ENCODE data around the gene HDAC11. TPM values are rescaled to one million over a fixed set of nuclear protein-coding genes. Genes with fewer than 3 reads are reported as not detected.
A peak's percentile ranks its signal among the peaks of the same experiment; 100 is the strongest.
"Not testable (repeated sequence)": the region's sequence is repeated elsewhere in the genome, so short reads cannot be mapped to it uniquely, and the experiment has no call there.

Gene HDAC11
- polyA plus RNA-seq, 3 donors, result 9.8 to 36.3 (median 12.6) TPM

DNA sequence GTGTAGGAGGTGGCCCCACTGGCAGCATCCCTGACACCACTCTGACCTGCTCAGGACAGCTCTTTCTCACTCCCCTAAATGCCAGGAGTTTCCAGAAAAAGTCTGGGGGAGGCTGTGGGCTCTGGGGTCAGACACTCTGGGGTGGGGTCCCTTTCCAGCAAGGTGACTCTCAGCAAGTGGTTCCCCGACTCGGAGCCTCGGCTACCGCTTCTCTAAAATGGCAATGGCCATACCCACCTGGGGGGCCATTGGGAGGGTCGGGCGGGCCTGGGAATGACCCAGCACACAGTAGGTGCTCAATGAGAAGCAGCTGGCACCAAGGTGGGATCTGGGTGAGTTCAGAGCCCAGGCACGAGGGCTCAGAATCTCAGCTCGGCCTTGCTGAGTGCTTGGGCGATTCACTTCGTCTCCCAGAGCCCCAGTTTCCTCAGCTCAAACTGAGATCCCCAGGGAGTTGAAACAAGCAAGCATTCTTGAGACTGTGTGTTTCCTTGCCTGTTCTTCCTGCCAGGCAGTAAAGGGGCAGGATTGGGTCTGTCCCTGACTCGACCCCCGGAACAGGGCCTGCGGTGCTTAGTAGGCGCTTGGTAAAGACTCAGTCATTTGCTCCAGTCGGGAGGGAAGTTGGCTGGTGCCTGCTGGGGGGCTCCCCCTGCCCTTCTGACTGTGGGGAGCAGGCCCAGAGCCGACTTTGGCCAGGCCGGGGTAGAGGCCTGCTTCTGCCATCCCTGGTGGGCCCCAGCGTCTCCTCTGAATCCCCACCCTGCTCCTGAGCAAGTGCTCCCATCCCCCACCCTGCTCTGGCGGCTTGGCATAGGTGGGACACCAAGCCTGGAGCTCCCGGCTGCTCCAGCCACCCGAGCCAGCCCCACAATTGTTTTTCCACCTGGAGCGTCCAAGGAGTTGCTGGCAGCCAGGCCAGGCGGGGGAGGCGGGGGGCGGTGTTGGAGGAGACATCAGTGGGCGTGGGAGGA, 36.0 kb downstream of the HDAC11 start:
- 63 to 83% (median 69%) methylated on average over 23 to 26 of the region's 26 CpGs for WGBS, 3 donors
- no peak overlapping the region for H3K27ac ChIP-seq (ENCODE audit: low read depth, low read length)

DNA sequence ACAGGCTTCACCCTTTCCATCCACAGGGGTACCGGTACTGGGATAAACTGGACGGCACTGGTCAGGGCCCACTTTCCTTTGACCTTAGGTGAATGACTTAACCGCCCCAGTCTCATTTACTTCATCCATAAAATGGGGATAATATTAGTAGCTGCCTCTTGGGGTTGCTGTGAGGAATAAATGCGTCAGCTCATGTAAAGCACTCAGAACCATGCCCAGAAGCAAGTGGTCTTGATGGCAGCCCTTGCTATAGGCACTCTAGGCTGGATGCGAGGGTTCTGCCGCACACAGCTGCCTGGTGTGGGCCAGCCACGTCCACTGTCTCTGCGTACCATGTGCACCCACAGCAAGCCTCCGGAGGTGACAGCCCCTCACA, 36.6 kb downstream of the HDAC11 start:
- 83 to 89% (median 85%) methylated on average over 9 of the region's 9 CpGs for WGBS, 3 donors
- H3K27ac ChIP-seq (ENCODE audit: low read depth, low read length), result no peak overlapping the region

DNA sequence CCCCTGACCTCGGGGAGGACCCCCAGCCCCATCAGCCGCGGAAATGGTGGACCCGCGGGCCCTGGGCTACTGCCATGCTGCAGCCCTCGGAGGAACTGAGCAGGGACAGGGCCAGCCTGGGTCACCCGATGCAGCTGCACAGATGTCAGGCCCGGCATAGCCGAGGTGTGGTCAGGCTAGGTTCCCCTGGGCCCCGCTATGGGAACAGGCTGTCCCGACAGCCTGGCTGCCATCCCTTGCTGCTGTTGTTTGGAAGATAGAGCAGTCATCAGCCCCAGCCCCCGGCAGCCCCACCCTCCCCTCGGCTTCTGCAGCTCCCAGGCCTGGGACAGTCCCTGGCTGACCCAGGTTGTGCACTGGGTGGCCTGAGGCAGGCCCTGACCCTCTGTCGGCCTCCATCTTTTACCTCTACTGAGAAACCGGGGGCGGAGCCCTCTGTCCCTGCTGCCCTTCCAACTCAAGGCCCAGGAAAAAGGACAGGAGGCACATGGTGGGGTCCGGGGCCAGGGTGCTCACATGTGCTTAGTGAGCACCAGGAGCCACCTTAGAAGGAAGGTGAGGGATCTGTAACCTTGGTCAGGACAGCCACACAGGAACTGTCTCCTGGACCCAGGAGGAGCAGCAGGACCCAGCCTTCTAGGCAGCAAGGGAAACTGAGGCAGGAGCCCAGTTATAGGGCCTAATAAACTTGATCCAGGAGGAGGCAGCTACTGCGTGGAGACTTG, 37.3 kb downstream of the HDAC11 start:
- 66 to 76% (median 69%) methylated on average over 15 to 18 of the region's 18 CpGs for whole genome bisulfite sequencing, 3 donors
- H3K27ac ChIP-seq (ENCODE audit: low read depth, low read length), result no peak overlapping the region

DNA sequence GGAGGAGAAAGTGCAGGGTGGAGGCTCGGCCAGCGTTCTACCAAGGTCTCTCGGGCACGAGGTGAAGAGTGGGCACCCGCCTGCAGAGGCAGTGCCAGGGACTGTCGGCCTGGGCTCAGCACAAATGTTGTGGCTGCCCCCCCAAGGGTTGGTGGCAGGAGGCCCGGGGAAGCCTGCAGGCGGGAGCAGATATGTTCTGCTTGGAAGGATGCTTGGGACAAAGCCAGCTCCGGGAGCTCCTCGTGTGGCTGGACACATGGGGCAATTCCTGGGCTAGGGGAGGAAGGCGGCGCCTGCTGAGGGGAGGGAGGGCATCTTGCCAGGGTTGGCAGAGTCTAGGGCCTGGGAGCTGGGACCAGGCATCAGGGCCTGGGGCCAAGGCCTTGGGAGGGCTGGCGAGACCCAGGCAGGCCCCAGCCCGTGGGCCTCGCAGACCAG, 38.4 kb downstream of the HDAC11 start:
- WGBS, 3 donors, result 66 to 80% (median 70%) methylated on average over 15 of the region's 15 CpGs
- no peak overlapping the region for H3K27ac ChIP-seq (ENCODE audit: low read depth, low read length)

DNA sequence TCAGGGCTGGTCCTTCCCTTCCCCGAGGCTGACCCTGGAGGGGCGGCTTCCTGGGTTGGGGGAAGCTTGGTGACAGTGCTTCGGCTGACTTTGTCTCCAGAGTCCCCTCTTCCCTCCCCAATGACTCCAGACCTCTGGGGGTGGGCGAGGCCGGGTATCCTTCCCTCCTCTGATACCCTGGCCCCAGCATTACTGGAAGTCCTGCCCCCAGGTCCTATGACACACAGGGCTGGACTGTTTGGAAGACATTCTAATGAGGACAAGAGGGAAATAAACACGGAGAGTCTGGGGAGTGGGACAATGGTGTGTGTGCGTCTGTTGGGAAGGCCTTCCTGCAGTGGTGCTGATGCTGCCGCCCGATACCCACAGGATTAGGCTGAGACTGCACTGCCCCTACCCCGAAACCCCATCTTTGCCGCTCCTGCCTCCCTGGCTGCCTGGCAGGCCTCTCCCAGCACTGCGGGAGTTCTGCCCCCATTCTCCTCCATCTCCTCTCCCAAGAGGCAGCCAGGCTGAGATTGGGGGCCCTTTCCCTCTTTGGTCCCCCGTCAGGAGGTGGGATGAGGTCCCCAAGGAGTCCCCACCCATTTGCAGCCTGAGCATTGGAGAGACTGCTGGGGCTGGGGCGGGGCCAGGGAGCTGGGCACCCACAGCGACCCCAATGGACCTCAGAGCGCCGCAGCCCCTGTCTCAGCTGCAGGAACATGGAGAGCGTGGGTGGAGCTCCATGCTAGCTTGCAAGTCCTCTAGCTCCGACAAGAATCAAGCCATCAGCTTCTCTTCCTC, 39.1 kb downstream of the HDAC11 start:
- no peak overlapping the region for H3K27ac ChIP-seq (ENCODE audit: low read depth, low read length)
- 78 to 83% (median 81%) methylated on average over 19 of the region's 19 CpGs for WGBS, 3 donors

DNA sequence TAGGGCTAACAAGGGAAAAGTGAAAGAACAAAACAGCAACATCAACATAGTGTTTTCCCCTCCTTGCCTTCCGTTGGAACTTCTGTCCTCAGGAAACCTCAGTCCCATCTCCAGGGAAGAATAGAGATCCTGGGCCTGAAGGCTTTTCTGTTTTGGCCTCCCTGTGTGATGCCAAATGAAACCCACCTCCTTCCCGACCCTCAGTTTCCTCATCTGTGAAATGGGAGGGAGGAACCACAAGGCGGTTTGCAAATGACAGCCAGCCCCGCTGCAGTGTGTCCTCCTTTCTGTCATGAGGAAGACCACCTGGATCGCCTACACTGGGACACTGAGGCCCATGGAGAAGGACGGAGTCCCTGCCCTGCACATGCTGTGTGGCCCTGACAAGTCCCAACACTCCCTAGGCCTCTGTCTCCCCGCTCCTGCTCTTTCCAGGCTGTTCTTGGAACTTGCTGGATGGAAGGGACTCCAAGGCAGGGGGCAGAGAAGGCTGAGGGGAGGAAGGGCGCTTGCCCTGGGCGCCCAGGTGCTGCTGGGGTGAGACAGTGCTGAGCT, 40.3 kb downstream of the HDAC11 start:
- no peak overlapping the region for H3K27ac ChIP-seq (ENCODE audit: low read depth, low read length)
- WGBS, 3 donors, result 89 to 92% (median 92%) methylated on average over 9 of the region's 9 CpGs

DNA sequence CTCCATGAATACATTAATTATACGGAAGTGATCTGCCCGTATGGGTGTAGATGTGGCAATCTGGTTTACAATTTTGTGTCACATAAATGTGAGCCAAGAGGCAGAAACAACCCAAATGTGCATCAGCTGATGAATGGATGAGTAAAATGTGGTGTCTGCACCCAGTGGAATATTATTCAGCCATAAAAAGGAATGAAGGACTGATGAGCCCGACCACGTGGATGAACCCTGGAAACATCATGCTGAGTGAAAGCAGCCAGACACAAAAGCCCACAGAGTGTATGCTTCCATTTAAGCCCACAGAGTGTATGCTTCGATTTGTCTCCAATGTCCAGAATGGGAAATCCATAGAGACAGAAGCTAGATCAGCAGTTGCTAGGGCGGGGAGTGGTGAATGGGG, 41.2 kb downstream of the HDAC11 start:
- no peak overlapping the region for H3K27ac ChIP-seq (ENCODE audit: low read depth, low read length)
- WGBS, 3 donors, result 62 to 79% (median 63%) methylated on average over 6 of the region's 6 CpGs

DNA sequence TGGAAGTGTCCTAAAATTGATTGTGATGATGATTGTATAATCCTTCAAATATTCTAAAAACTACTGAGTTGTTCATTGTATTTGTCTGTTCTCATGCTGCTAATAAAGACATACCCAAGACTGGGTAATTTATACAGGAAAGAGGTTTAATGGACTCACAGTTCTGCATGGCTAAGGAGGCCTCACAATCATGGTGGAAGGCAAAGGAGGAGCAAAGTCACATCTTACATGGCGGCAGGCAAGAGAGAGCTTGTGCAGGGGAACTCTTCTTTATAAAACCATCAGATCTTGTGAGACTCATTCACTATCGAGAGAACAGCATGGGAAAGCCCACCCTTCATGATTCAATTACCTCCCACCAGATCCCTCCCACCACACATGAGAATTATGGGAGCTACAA, 41.6 kb downstream of the HDAC11 start:
- not testable (repeated sequence) for H3K27ac ChIP-seq (ENCODE audit: low read depth, low read length)
- 94 to 98% (median 95%) methylated on average over 2 of the region's 2 CpGs for WGBS, 3 donors

DNA sequence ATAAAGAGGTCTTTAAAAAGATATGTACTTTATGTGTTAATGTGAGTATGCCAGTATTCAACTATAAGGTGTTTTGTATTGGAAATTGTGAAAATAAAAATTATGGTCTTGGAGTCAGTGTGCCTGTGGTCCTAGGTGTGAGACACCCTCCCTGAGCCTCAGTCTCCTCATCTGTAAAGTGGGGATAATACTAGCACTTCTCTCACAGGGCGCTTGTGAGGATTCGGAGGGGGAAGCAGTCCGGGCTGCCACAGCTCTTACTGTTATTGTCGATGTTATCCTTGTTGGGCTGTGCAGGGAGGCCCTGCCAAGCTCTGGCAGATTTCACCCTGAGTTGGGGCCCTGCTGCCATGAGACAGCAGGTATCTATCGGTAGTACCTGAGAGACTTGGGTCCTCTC, 42.1 kb downstream of the HDAC11 start:
- H3K27ac ChIP-seq (ENCODE audit: low read depth, low read length), result no peak overlapping the region
- 94 to 96% (median 95%) methylated on average over 5 of the region's 5 CpGs for WGBS, 3 donors

DNA sequence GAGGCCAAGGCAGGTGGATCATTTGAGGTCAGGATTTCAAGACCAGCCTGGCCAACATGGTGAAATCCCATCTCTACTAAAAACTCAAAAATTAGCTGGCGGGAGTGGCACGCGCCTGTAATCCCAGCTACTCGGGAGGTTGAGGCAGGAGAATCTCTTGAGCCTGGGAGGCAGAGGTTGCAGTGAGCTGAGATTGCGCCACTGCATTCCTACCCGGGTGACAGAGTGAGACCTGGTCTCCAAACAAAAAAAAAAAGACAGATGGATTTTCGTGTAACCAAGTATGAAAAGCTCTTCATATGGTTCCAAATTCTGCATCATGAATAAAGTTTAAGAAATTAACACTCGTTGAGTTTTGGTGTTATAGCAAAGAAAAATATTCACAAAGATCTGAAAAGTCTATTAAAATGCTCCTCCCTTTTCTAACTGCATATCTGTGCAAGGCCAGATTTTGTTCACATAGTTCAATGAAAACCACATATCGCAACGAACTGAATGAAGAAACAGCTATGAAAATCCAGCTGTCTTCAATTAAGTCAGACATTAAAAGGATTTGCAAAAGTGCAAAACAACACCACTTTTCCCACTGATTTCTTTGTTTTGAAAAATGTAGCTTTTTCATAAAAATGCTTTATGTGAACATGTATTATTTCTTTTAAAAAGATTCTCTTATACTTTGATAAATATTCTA, 45.0 kb downstream of the HDAC11 start:
- no peak overlapping the region for H3K27ac ChIP-seq (ENCODE audit: low read depth, low read length)
- 71 to 80% (median 75%) methylated on average over 10 of the region's 10 CpGs for WGBS, 3 donors

DNA sequence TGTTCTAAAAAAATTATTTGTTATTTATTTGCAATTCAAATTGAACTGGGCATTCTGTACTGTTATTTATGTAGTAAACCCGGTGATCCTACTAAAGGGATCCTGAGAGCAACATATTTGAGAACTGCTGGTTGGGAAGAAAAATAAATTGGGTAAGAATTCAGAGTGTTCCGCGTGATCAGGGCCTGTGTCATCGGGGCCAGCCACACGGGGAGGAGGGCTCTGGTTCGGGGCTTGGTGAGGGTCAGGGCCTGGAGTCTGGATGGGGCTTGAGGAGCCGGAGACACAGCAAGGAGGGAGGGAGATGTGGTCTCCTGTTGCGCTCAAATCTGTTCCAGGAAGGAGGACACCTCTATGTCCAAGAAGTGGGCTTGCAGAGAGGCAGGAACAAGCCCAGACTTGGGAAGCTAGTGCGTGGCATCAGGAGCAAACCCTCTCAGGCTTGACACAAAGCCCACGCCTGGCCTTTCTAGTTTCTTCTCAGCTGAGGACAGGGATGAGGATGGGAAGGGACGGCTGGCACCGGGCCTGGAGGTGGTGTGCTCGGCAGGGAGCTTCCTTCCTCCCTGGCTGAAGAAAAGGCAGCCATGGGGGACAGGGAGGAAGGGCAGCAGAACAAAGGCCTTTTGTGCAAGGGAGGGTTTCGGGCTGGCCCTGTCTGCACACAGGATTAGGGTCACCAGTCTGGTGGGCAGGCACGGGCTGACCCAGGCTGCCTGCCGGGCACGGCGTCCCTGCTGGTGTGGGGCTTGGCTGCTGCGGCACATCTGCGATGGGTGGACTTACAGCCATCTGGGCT, 45.9 kb downstream of the HDAC11 start:
- WGBS, 3 donors, result 64 to 75% (median 67%) methylated on average over 19 to 20 of the region's 20 CpGs
- peak overlapping the region; percentile 62 for H3K27ac ChIP-seq (ENCODE audit: low read depth, low read length)

DNA sequence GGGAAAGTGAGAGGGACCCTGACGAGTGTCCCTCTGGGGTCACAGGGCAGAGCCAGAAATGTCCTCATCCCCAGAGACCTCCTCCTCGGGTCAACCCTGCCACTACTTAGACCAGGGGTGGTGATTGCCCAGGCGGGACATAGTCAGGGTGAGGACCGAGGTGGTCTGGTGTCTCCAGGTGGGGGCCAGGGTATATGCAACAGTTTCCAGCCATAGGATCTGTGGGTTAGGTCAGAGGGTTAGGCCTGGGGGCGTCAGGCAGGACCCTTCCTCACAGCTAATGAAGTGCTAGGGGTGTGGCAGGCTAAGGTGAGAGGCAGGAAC, 46.5 kb downstream of the HDAC11 start:
- WGBS, 3 donors, result 75 to 83% (median 78%) methylated on average over 5 of the region's 5 CpGs

DNA sequence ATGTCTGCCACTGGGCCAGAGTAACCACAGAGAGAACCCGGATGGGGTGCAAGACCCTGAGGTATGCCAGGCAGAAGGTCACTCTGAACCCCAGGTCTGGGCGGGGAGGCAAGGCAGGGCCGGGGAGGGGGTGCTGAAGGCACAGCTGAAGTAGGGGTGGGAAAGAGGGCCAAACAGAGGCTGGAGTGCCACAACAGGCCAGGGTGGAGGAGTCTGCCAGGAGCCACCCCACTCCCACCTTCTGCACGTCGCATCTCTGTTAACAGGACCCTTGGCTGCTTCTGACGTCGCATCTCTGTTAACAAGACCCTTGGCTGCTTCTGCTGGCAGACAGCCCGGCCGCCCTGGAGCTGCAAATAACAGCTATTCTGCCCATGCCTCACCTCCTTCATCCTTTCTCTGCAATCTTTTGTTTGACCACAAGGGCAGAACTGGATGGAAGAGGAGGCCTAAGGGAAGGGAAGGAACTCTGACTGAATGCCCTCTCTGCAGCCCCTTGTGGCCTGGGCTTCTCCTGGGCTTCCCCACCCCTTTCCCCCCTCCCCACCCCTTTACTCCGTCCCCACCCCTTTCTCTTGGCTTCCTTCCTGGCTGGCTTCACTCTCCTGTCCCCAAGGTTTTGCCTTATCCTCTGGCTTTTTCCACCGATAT, 48.2 kb downstream of the HDAC11 start:
- H3K27ac ChIP-seq (ENCODE audit: low read depth, low read length), result no peak overlapping the region
- whole genome bisulfite sequencing, 3 donors, result 57 to 68% (median 63%) methylated on average over 11 of the region's 11 CpGs

More for the DNA sequence above, 46.5 kb downstream of the HDAC11 start:
- H3K27ac ChIP-seq (ENCODE audit: low read depth, low read length), result no peak overlapping the region

DNA sequence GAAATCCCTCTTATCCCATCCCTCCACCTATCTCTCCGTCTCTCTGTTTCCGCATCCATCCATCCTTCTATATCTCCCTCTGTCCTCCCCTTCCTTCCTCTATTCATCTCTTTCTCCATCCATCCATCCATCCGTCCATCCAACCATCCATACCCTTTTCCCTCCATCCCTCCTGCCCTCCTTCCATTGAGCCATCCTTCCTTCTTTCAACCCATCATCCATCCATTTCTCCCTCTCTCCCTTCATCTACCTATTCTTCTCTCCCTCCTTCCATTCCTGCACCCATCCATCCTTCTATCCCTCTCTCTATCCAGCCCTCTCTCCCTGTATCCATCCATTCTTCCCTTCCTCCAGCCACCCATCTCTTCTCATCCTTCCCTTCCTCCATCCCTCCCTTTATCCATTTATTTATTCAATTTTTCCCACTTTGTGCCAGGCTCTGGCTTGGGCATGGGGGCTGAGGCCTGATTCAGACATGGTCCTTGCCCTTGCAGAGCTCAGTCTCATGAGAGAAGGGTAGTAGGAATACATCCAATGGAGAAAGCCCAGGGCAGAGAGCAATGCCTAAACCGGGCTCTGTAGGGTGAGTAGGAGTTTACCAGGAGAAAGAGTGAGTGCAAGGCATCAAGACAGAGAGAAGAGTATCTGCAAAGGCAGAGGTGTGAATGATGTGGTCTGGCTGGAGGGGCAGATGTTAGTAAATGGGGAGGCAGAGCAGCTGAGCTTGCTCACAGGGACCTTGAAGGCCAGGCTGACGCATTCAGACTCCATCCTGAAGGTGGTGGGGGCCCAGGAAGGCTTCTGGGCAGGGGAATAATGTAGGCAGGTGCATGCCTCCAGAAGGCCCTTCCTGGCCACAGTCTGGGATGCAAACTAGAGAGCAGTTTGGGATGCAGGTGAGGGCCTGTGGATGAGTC, 49.3 kb downstream of the HDAC11 start:
- 73 to 81% (median 78%) methylated on average over 5 of the region's 5 CpGs for WGBS, 3 donors
- no peak overlapping the region for H3K27ac ChIP-seq (ENCODE audit: low read depth, low read length)

DNA sequence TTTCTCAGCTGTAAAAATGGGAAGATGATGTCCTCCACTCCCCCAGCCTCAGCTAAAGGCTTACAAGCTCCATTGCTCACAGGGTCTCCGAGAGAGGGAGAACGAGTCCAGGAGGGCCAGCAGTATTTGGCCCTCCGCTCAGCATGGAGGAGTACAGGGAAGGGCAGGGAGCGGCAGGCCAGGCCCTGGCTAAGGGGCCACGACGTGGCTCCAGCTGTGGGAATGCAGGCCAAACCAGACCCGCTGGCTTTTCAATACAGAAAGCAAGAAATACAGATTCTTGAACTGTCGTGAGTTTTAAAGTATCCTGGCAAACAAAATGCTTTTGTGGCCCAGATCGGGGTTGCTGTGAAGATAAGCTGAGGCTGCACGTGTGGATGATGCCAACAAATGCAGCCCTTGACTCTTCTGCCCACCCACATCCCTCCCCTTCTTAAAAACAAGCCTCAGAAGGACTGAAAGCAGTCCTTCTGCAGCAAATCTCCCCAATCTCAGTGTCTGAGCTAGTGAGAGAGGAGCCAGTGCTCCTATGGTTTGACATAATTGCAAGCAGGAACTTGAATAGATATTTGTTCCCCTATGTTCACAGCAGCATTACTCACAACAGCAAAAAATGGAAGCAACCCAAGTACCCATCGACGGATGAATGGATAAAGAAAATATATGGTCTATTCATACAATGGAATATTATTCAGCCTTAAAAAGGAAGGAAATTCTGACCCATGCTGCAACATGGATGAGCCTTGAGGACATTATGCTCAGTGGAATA, 50.3 kb downstream of the HDAC11 start:
- 56 to 80% (median 75%) methylated on average over 12 of the region's 12 CpGs for WGBS, 3 donors
- no peak overlapping the region for H3K27ac ChIP-seq (ENCODE audit: low read depth, low read length)

All from adipose tissue (tissue), 3 donors.